Stimulated activated naive B cell treated with anti-CD40 and anti-IgM and Interleukin-4, amounts not matched to agents 10 μg/mL and 1 μg/mL and 100 μg/mL, for 72 hours (primary cell): ENCODE measurements around the gene NEK4.
"Not testable (repeated sequence)": the region's sequence is repeated elsewhere in the genome, so short reads cannot be mapped to it uniquely, and the experiment has no call there.

Source experiments
- ATAC-seq, 2 donors: fragments of 150-1000 bp; cut with Tn5 transposase; replicated peaks; 2 replicates each; pipeline ENCODE4 v1.10.0; 2021; ENCODE audit warnings: moderate library complexity in 1 of 2
- DNase-seq: peaks from one replicate; pipeline ENCODE4 v3.0.0; 2021
- H3K27ac Mint-ChIP-seq: one replicate; pipeline ENCODE4 v1.8.0; 2022; ENCODE audit warnings: mild to moderate bottlenecking, mixed read lengths
- H3K27me3 Mint-ChIP-seq, 2 donors: one replicate each; pipeline ENCODE4 v1.8.0; 2022; ENCODE audit warnings: mixed read lengths in 2 of 2
- H3K36me3 Mint-ChIP-seq, 2 donors: one replicate each; pipeline ENCODE4 v1.8.0; 2022; ENCODE audit warnings: mixed read lengths in 2 of 2, mild to moderate bottlenecking in 1 of 2
- H3K4me1 Mint-ChIP-seq, 2 donors: one replicate each; pipeline ENCODE4 v1.8.0; 2022; ENCODE audit warnings: mixed read lengths in 2 of 2, mild to moderate bottlenecking in 1 of 2
- H3K4me3 Mint-ChIP-seq, 2 donors: one replicate each; pipeline ENCODE4 v1.8.0; 2022; ENCODE audit warnings: mild to moderate bottlenecking in 2 of 2, mixed read lengths in 2 of 2, moderate library complexity in 1 of 2
- H3K9me3 Mint-ChIP-seq, 2 donors: one replicate each; pipeline ENCODE4 v1.8.0; 2022; ENCODE audit warnings: mixed read lengths in 2 of 2, mild to moderate bottlenecking in 1 of 2

Gene NEK4

GRCh38 chr3:52754373-52754772 lies 16.4 kb downstream of the NEK4 start:
- H3K4me1 Mint-ChIP-seq: peaks cover 0 to 6% of the 10 kb centered on the region in 2 donors
- no peak for ATAC-seq
- H3K9me3 Mint-ChIP-seq: no peaks in the 10 kb centered on the region
- no peak overlapping the region for H3K27ac Mint-ChIP-seq
- no peaks in the 10 kb centered on the region for H3K27me3 Mint-ChIP-seq
- no peak overlapping the region for H3K4me3 Mint-ChIP-seq
- DNase-seq: no peak
- peaks cover 45 to 67% of the 10 kb centered on the region in 2 donors for H3K36me3 Mint-ChIP-seq

DNA sequence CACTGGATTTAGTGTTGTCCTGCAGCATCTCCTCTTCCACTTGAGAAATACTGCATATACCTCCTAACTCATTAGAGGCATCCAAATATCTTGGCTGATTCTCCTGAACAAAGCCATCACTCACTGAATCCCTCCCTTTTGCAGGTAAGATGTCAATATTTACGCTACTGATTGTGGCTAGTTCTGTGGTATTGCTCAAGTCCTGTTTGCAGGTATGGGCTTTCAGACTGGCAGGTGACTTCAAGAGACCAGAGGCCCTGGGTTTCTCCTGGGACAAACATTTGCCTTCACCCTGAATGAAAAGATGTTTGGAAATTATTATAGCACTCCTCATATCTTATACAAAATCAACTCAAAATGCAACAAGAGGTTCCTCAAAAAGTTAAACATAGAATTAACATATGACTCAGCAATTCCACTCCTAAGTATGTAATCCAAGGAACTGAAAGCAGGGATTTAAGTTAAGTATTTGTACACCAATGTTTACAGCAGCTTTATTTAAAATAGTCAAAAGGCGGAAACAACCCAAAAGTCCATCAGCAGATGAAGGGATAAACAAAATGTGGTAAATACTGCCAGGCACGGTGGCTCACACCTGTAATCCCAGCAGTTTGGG lies 18.6 kb downstream of the NEK4 start:
- Mint-ChIP-seq H3K36me3 (peaks cover 38 to 58% of the 10 kb centered on the region in 2 donors), H3K27ac (no peak overlapping the region), H3K27me3 (no peaks in the 10 kb centered on the region), H3K4me3 (no peak overlapping the region), H3K9me3 (no peaks in the 10 kb centered on the region), H3K4me1 (peaks cover 0 to 6% of the 10 kb centered on the region in 2 donors)
- ATAC-seq (no peak), DNase-seq (no peak)

DNA sequence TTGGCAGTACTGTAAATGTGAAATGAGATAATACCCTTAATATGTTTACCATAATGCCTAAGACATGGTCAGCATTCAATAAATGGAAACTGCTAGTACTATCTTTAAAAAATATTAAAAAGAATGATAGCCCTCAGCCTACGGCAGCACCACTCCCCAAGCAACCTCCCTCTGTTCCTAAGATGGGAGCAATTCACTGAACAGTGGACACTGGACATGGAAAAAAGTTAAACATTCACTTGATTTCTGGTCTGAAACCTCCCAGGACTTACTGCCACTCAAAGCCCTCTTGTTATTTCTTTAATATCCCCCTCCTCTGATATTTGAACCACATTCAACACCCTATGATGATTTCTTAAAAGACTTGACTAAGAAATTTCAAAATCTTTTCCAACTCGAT lies 27.0 kb downstream of the NEK4 start:
- ATAC-seq (no peak), DNase-seq (no peak)
- no peaks in the 10 kb centered on the region for H3K27me3 Mint-ChIP-seq
- H3K4me3 Mint-ChIP-seq: no peak overlapping the region
- no peaks in the 10 kb centered on the region for H3K4me1 Mint-ChIP-seq
- no peaks in the 10 kb centered on the region for H3K9me3 Mint-ChIP-seq
- H3K36me3 Mint-ChIP-seq: peaks cover 36 to 49% of the 10 kb centered on the region in 2 donors
- no peak overlapping the region for H3K27ac Mint-ChIP-seq

DNA sequence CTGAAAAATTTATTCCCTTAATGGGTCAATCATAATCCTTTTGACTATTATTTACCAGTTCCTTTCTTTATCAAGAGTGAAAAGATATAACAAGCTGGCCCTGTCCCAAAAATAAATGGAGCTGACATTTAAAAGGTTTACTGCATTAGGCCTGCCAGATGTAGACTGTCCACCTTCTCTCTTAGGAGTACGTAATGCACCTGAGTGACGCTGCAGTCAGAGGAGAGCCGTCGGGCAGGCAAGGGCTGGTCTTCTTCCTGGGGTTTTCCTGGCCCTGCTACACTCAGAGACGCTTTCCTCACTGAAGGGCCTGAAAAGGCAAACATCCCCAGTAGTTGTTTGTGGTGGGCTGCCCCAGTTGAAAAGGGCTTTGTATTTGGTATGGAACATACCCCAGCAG lies 27.6 kb downstream of the NEK4 start:
- no peaks in the 10 kb centered on the region for H3K27me3 Mint-ChIP-seq

GRCh38 chr3:52742418-52743041 lies 28.2 kb downstream of the NEK4 start:
- H3K27me3 Mint-ChIP-seq: no peaks in the 10 kb centered on the region
- ATAC-seq (peak in 1 of 2 donors; percentile 43), DNase-seq (no peak)
- no peak overlapping the region for H3K27ac Mint-ChIP-seq
- H3K9me3 Mint-ChIP-seq: no peaks in the 10 kb centered on the region
- H3K4me1 Mint-ChIP-seq: peaks cover 0 to under 1% of the 10 kb centered on the region in 2 donors
- peaks cover 37 to 49% of the 10 kb centered on the region in 2 donors for H3K36me3 Mint-ChIP-seq
- H3K4me3 Mint-ChIP-seq: no peak overlapping the region

More for the DNA sequence above, 27.6 kb downstream of the NEK4 start:
- Mint-ChIP-seq H3K36me3 (peaks cover 38 to 49% of the 10 kb centered on the region in 2 donors), H3K27ac (no peak overlapping the region), H3K4me1 (no peaks in the 10 kb centered on the region), H3K4me3 (no peak overlapping the region), H3K9me3 (no peaks in the 10 kb centered on the region)
- no peak for DNase-seq
- ATAC-seq: no peak

DNA sequence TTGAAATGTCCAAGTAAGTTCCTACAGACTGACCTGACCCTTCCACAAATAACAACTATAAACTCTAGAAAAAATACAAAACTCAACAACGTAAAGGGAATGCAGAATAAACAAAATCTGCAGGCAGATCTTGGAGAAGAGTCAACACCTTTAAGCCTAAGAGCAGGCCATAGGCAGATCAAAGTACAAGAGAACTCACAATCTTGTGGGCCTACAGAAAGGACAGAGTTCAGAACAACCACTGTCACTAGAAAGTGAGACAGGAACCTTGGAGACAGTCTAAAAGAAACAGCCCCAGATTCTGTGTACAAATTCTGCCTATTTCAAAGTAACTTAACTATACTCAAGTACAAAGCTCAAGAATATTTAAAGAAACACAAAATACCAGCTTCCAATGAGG lies 31.0 kb downstream of the NEK4 start:
- ATAC-seq (no peak), DNase-seq (no peak)
- Mint-ChIP-seq H3K4me3 (no peak overlapping the region), H3K36me3 (peaks cover 36 to 51% of the 10 kb centered on the region in 2 donors), H3K9me3 (no peaks in the 10 kb centered on the region), H3K27me3 (no peaks in the 10 kb centered on the region), H3K27ac (no peak overlapping the region), H3K4me1 (peaks cover 0 to 1% of the 10 kb centered on the region in 2 donors)

- DNase-seq (no peak), ATAC-seq (no peak)
- H3K27ac Mint-ChIP-seq: no peak overlapping the region
- peaks cover 13 to 16% of the 10 kb centered on the region in 2 donors for H3K9me3 Mint-ChIP-seq
- no peaks in the 10 kb centered on the region for H3K27me3 Mint-ChIP-seq
- no peak overlapping the region for H3K4me3 Mint-ChIP-seq
- H3K4me1 Mint-ChIP-seq: peaks cover 9 to 11% of the 10 kb centered on the region in 2 donors
- H3K36me3 Mint-ChIP-seq: peaks cover 61 to 77% of the 10 kb centered on the region in 2 donors
These were observed 37.4 kb downstream of the NEK4 start for GRCh38 chr3:52733256-52733891.

GRCh38 chr3:52731590-52731989 lies 39.1 kb downstream of the NEK4 start:
- H3K36me3 Mint-ChIP-seq: peaks cover 62 to 81% of the 10 kb centered on the region in 2 donors
- H3K27me3 Mint-ChIP-seq: no peaks in the 10 kb centered on the region
- H3K4me1 Mint-ChIP-seq: peaks cover 8 to 11% of the 10 kb centered on the region in 2 donors
- ATAC-seq: no peak
- no peak overlapping the region for H3K27ac Mint-ChIP-seq
- no peak overlapping the region for H3K4me3 Mint-ChIP-seq
- DNase-seq: no peak
- H3K9me3 Mint-ChIP-seq: peaks cover 13 to 17% of the 10 kb centered on the region in 2 donors

GRCh38 chr3:52730681-52731080 lies 40.1 kb downstream of the NEK4 start:
- ATAC-seq (no peak), DNase-seq (no peak)
- no peak overlapping the region for H3K27ac Mint-ChIP-seq
- H3K27me3 Mint-ChIP-seq: no peaks in the 10 kb centered on the region
- H3K4me1 Mint-ChIP-seq: peaks cover 8 to 11% of the 10 kb centered on the region in 2 donors
- H3K9me3 Mint-ChIP-seq: peaks cover 13 to 17% of the 10 kb centered on the region in 2 donors
- no peak overlapping the region for H3K4me3 Mint-ChIP-seq
- H3K36me3 Mint-ChIP-seq: peaks cover 66 to 81% of the 10 kb centered on the region in 2 donors

DNA sequence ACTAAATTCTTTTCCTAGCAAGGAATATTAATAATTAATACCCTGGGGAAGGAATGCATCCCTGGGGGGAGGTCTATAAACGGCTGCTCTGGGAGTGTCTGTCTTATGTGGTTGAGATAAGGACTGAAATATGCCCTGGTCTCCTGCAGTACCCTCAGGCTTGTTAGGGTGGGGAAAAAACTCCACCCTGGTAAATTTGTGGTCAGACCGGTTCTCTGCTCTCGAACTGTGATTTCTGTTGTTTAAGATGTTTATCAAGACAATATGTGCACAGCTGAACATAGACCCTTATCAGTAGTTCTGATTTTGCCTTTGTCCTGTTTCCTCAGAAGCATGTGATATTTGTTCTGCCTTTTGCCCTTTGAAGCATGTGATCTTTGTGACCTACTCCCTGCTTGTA lies 42.0 kb downstream of the NEK4 start:
- not testable (repeated sequence) for H3K27me3 Mint-ChIP-seq, DNase-seq, H3K27ac Mint-ChIP-seq, ATAC-seq, H3K4me3 Mint-ChIP-seq
- H3K36me3 Mint-ChIP-seq: peaks cover 60 to 71% of the 10 kb centered on the region in 2 donors
- H3K9me3 Mint-ChIP-seq: peaks cover 13 to 17% of the 10 kb centered on the region in 2 donors
- H3K4me1 Mint-ChIP-seq: peaks cover 8 to 11% of the 10 kb centered on the region in 2 donors

DNA sequence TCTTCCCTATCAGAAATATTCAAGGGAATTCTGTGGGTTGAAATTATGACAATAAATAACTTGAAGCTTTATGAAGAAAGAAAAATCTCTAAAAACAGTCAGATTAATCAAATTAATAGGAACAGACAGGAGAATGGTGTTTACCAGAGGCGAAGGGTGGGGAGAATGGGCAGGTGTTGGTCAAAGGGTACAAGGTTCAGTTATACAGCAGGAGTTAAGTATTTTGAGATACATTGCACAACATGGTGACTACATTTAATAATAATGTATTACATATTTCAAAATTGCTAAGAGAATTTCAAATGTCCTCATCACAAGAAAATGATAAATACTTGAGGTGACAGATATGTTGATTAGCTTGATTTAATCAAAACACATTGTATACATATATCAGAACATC lies 46.2 kb downstream of the NEK4 start:
- Mint-ChIP-seq H3K36me3 (peaks cover 37 to 48% of the 10 kb centered on the region in 2 donors), H3K27ac (no peak overlapping the region), H3K9me3 (peaks cover 4 to 7% of the 10 kb centered on the region in 2 donors), H3K27me3 (no peaks in the 10 kb centered on the region), H3K4me1 (peaks cover 12 to 26% of the 10 kb centered on the region in 2 donors), H3K4me3 (no peak overlapping the region)
- DNase-seq: no peak
- no peak for ATAC-seq

GRCh38 chr3:52723935-52724334 lies 46.8 kb downstream of the NEK4 start:
- Mint-ChIP-seq H3K9me3 (peaks cover 4% of the 10 kb centered on the region in 2 donors), H3K4me3 (no peak overlapping the region), H3K4me1 (peaks cover 12 to 26% of the 10 kb centered on the region in 2 donors), H3K27ac (no peak overlapping the region), H3K27me3 (no peaks in the 10 kb centered on the region), H3K36me3 (peaks cover 36 to 48% of the 10 kb centered on the region in 2 donors)
- ATAC-seq: no peak
- no peak for DNase-seq

- DNase-seq: no peak
- peaks cover 2 to 4% of the 10 kb centered on the region in 2 donors for H3K9me3 Mint-ChIP-seq
- H3K27me3 Mint-ChIP-seq: no peaks in the 10 kb centered on the region
- H3K4me3 Mint-ChIP-seq: no peak overlapping the region
- H3K4me1 Mint-ChIP-seq: peaks cover 12 to 26% of the 10 kb centered on the region in 2 donors
- H3K27ac Mint-ChIP-seq: no peak overlapping the region
- ATAC-seq: no peak
- H3K36me3 Mint-ChIP-seq: peaks cover 34 to 42% of the 10 kb centered on the region in 2 donors
These were observed 48.2 kb downstream of the NEK4 start for GRCh38 chr3:52722491-52722890.

- H3K36me3 Mint-ChIP-seq: peaks cover 30 to 42% of the 10 kb centered on the region in 2 donors
- H3K27me3 Mint-ChIP-seq: no peaks in the 10 kb centered on the region
- no peak overlapping the region for H3K4me3 Mint-ChIP-seq
- H3K27ac Mint-ChIP-seq: peak overlapping the region; percentile 2
- peaks cover 2 to 4% of the 10 kb centered on the region in 2 donors for H3K9me3 Mint-ChIP-seq
- ATAC-seq (peak; percentile 46 to 83), DNase-seq (no peak)
- peaks cover 12 to 26% of the 10 kb centered on the region in 2 donors for H3K4me1 Mint-ChIP-seq
These were observed 49.1 kb downstream of the NEK4 start for GRCh38 chr3:52721730-52722008.
